Stimulated activated naive B cell treated with anti-CD40 and anti-IgM and Interleukin-4, amounts not matched to agents 10 μg/mL and 1 μg/mL and 100 μg/mL, for 72 hours (primary cell): ENCODE results near the gene MAPT.

Experiments used
- ATAC-seq, 2 donors: fragments of 150-1000 bp; cut with Tn5 transposase; replicated peaks; 2 replicates each; pipeline ENCODE4 v1.10.0; 2021; ENCODE audit warnings: moderate library complexity in 1 of 2
- DNase-seq: peaks from one replicate; pipeline ENCODE4 v3.0.0; 2021
- H3K27ac Mint-ChIP-seq: one replicate; pipeline ENCODE4 v1.8.0; 2022; ENCODE audit warnings: mild to moderate bottlenecking, mixed read lengths
- H3K27me3 Mint-ChIP-seq, 2 donors: one replicate each; pipeline ENCODE4 v1.8.0; 2022; ENCODE audit warnings: mixed read lengths in 2 of 2
- H3K36me3 Mint-ChIP-seq, 2 donors: one replicate each; pipeline ENCODE4 v1.8.0; 2022; ENCODE audit warnings: mixed read lengths in 2 of 2, mild to moderate bottlenecking in 1 of 2
- H3K4me1 Mint-ChIP-seq, 2 donors: one replicate each; pipeline ENCODE4 v1.8.0; 2022; ENCODE audit warnings: mixed read lengths in 2 of 2, mild to moderate bottlenecking in 1 of 2
- H3K4me3 Mint-ChIP-seq, 2 donors: one replicate each; pipeline ENCODE4 v1.8.0; 2022; ENCODE audit warnings: mild to moderate bottlenecking in 2 of 2, mixed read lengths in 2 of 2, moderate library complexity in 1 of 2
- H3K9me3 Mint-ChIP-seq, 2 donors: one replicate each; pipeline ENCODE4 v1.8.0; 2022; ENCODE audit warnings: mixed read lengths in 2 of 2, mild to moderate bottlenecking in 1 of 2

Gene MAPT

DNA sequence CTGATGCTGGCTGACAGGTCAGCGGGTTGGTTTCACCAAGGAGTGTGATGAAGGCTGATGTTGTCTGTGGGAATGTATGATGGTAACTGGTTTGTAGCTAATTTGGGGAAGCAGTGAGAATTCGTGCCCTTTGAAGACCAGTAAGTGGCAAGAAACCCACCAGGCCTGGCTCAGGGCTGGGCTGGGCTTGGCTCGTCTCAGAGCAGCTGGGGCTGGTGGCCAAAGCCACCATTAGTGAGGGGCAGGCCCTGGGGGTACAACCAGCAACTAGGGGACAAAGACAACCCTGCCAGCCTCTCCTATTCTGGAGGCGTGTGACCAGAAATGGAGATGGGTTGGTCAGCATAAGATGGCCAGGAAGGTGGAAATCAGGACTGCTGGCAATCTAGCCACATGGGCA, 91.7 kb downstream of the MAPT start:
- H3K4me1 Mint-ChIP-seq = no peaks in the 10 kb centered on the region
- ATAC-seq (no peak), DNase-seq (no peak)
- peaks cover 0 to 1% of the 10 kb centered on the region in 2 donors for H3K36me3 Mint-ChIP-seq
- no peak overlapping the region for H3K27ac Mint-ChIP-seq
- H3K27me3 Mint-ChIP-seq = peaks cover 4 to 11% of the 10 kb centered on the region in 2 donors
- no peaks in the 10 kb centered on the region for H3K9me3 Mint-ChIP-seq
- no peak overlapping the region for H3K4me3 Mint-ChIP-seq

DNA sequence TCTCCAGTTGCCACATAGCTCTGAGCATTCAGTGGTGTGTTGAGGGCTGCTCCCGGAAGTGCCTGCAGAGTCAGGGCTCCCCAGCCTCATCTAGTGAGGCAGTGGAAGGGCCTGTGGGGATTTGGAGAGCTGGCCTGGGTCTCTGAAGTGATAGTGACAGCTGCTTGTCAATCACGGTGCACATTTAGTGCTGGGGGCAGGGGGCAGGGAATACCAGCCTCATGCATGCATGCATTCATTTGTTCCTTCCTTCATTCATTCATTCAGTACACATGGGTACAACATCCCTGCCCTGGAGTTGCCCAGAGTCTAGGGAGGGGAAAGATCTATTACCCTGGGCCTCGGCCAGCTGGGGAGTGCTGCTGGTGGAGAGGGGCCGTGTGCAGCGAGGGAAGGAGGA, 93.4 kb downstream of the MAPT start:
- no peak for DNase-seq
- no peaks in the 10 kb centered on the region for H3K9me3 Mint-ChIP-seq
- H3K27me3 Mint-ChIP-seq = peaks cover 4 to 7% of the 10 kb centered on the region in 2 donors
- H3K36me3 Mint-ChIP-seq = peaks cover 0 to 1% of the 10 kb centered on the region in 2 donors
- no peak overlapping the region for H3K4me3 Mint-ChIP-seq
- no peaks in the 10 kb centered on the region for H3K4me1 Mint-ChIP-seq
- no peak overlapping the region for H3K27ac Mint-ChIP-seq
- ATAC-seq = no peak

DNA sequence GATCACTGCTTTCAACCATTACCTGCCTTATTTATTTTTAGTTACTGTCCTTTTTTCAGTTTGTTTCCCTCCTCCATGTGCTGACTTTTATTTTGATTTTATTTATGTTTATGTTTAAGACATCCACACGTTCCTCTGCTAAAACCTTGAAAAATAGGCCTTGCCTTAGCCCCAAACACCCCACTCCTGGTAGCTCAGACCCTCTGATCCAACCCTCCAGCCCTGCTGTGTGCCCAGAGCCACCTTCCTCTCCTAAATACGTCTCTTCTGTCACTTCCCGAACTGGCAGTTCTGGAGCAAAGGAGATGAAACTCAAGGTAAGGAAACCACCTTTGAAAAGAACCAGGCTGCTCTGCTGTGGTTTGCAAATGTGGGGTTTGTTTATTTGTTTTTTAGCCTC, 95.4 kb downstream of the MAPT start:
- no peaks in the 10 kb centered on the region for H3K9me3 Mint-ChIP-seq
- DNase-seq (no peak), ATAC-seq (no peak)
- no peaks in the 10 kb centered on the region for H3K4me1 Mint-ChIP-seq
- no peak overlapping the region for H3K4me3 Mint-ChIP-seq
- peaks cover 0 to 1% of the 10 kb centered on the region in 2 donors for H3K36me3 Mint-ChIP-seq
- no peak overlapping the region for H3K27ac Mint-ChIP-seq
- no peaks in the 10 kb centered on the region for H3K27me3 Mint-ChIP-seq

DNA sequence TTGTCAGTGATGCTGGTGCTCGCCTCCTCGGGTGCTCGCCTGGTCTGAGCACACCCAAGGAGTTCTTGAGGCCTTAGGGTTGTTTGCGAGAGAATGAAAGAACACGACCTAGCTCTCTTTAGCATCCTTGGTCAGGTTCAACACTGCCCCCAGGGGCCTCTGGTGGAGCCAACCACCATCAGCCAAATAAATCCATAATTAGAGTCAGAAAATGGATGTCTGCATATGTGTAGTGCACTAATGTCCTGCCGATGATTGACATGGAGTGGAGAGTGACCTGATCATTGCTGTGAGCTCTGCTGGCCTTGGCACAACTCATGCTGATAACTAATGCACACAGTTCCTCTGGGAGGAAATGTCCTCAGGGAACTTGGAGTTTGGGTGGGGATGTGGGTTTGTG, 96.5 kb downstream of the MAPT start:
- no peaks in the 10 kb centered on the region for H3K9me3 Mint-ChIP-seq
- DNase-seq (no peak), ATAC-seq (peak; percentile 41 to 49)
- no peak overlapping the region for H3K4me3 Mint-ChIP-seq
- H3K27ac Mint-ChIP-seq = no peak overlapping the region
- peaks cover 0 to 1% of the 10 kb centered on the region in 2 donors for H3K36me3 Mint-ChIP-seq
- no peaks in the 10 kb centered on the region for H3K4me1 Mint-ChIP-seq
- no peaks in the 10 kb centered on the region for H3K27me3 Mint-ChIP-seq

DNA sequence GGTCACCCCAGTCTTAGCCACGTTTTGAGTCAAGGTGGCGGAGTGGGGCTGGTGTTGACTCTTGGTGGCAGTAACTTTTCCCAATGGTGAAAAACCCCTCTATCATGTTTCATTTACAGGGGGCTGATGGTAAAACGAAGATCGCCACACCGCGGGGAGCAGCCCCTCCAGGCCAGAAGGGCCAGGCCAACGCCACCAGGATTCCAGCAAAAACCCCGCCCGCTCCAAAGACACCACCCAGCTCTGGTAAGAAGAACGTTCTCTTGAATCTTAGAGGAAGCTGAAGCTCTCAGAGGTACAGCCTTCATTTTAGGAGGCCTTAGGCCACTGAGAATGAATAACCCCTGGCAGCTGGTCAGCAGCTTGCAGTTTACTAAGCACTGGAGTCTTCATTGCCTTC, 97.0 kb downstream of the MAPT start:
- no peaks in the 10 kb centered on the region for H3K27me3 Mint-ChIP-seq
- H3K36me3 Mint-ChIP-seq = peaks cover 0 to 1% of the 10 kb centered on the region in 2 donors
- ATAC-seq = no peak
- H3K4me3 Mint-ChIP-seq = no peak overlapping the region
- no peaks in the 10 kb centered on the region for H3K4me1 Mint-ChIP-seq
- no peaks in the 10 kb centered on the region for H3K9me3 Mint-ChIP-seq
- DNase-seq = no peak
- H3K27ac Mint-ChIP-seq = no peak overlapping the region

DNA sequence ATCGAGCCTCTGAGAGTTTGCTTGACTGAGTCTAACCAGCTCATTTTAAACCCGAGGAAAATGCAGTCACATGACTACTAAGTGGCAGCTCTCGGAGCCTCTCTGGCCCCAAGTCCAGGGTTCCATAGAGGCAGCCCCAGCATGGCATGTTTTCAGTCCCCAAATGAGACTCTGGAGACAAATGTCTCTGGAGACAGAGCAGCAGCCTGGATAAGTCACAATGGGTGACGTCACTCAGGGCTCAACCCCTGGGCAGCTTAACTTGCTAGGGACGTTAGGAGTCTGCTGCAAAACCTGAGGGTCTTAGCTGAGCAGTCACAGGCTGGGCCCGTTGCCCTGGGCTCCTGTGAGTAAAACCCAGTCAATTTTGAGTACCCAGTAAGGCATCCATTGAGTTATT, 97.8 kb downstream of the MAPT start:
- Mint-ChIP-seq H3K27me3 (no peaks in the 10 kb centered on the region), H3K4me1 (no peaks in the 10 kb centered on the region), H3K36me3 (peaks cover 0 to 1% of the 10 kb centered on the region in 2 donors), H3K27ac (no peak overlapping the region), H3K9me3 (no peaks in the 10 kb centered on the region), H3K4me3 (no peak overlapping the region)
- ATAC-seq (no peak), DNase-seq (no peak)

DNA sequence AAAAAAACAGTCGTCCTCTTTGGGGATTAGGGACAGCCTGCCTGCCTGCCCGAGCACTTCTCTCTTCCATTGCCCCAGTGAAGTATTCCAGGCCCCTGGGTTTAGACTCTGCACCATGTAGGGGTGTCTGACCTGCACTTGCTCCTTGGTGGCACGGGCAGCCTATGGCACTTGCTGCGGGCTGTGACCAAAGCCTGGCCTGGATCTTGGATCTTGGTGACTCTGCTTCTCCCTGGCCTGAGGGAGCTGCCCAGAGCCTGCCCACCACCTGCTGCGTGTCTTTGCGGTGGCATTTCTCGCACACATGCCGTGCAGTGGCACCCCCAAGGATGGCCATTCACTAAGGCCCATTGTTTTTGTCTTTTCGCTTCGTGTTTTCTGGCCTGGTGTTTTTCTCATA, 98.5 kb downstream of the MAPT start:
- Mint-ChIP-seq H3K4me3 (no peak overlapping the region), H3K9me3 (no peaks in the 10 kb centered on the region), H3K27ac (no peak overlapping the region), H3K27me3 (no peaks in the 10 kb centered on the region), H3K4me1 (no peaks in the 10 kb centered on the region), H3K36me3 (peaks cover 0 to 1% of the 10 kb centered on the region in 2 donors)
- DNase-seq (no peak), ATAC-seq (no peak)

DNA sequence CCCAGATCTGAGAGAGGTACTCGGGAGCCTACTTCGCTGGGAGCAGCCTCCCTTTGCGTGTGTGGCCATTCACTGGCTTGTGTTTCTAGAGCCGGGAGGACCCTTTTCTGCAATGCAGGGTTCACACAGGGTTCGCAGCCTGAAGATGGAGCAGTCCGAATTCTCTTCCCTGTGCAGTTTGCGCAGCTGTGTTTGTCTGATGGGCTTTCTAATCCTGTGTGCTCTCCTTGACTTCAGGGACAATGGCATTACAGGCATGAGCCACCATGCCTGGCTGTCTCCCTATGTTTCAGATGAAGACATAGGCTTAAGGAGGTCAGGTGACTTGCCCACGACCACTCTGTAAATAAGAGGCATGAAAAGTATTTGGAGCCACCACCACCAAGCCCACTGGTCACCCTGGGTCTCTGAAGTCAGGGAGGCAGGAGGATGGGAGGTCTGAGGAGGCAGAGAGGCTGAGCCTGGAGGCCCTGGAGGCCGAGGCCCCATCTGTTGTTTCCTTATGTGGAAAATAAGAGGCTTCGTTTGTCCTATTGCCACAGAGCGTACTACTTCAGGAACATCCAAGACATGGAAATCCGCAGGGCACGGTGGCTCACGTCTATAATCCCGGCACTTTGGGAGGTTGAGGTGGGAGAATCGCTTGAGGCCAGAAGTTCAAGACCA, 99.7 kb downstream of the MAPT start:
- H3K27me3 Mint-ChIP-seq = no peaks in the 10 kb centered on the region
- H3K9me3 Mint-ChIP-seq = no peaks in the 10 kb centered on the region

DNA sequence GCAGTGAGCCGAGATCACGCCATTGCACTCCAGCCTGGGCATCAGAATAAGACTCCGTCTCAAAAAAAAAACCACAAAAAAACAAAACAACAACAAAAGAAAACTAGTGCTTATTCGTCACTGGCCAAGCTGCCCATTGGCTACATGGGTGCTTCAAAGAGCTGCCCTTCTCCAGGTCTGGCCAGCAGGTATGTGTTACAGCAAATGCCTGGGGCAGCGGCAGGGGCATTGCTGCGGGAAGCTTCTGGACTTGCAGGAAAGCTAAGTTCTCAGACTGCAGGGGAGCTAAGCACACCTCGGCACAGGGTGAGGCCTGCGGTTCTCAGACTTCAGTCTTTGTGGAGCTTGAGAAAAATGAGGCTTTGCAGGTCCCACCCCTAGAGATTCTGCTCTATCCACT, 100.6 kb downstream of the MAPT start:
- no peaks in the 10 kb centered on the region for H3K36me3 Mint-ChIP-seq
- H3K27ac Mint-ChIP-seq = no peak overlapping the region
- H3K4me1 Mint-ChIP-seq = no peaks in the 10 kb centered on the region
- ATAC-seq (no peak), DNase-seq (no peak)
- H3K4me3 Mint-ChIP-seq = no peak overlapping the region
- no peaks in the 10 kb centered on the region for H3K27me3 Mint-ChIP-seq
- no peaks in the 10 kb centered on the region for H3K9me3 Mint-ChIP-seq

More for the DNA sequence above, 99.7 kb downstream of the MAPT start:
- ATAC-seq = no peak
- Mint-ChIP-seq H3K4me3 (no peak overlapping the region), H3K27ac (no peak overlapping the region), H3K36me3 (peaks cover 0 to 1% of the 10 kb centered on the region in 2 donors), H3K4me1 (no peaks in the 10 kb centered on the region)
- no peak for DNase-seq

DNA sequence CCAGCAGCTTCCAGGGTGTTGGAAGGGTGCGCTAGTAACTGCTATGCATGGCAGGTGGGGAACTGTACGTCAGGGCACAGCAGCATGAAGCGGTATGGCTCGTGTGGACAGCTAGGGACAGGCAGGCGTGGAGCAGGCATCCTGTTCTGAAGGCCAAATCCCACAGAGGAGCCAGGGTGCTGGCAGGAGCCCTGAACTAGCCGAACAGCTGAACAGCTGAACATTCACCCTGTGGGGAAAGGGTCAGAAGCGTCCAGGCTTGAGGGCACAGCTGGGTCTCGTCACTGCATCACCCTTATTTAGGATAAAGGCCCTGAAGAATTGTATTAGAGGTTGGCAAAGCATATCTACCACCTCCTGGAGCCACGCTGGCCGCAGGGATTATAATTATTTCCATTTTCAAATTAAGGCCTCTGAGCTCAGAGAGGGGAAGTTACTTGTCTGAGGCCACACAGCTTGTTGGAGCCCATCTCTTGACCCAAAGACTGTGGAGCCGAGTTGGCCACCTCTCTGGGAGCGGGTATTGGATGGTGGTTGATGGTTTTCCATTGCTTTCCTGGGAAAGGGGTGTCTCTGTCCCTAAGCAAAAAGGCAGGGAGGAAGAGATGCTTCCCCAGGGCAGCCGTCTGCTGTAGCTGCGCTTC, 101.4 kb downstream of the MAPT start:
- Mint-ChIP-seq H3K27ac (no peak overlapping the region), H3K36me3 (no peaks in the 10 kb centered on the region), H3K27me3 (no peaks in the 10 kb centered on the region), H3K9me3 (no peaks in the 10 kb centered on the region), H3K4me3 (no peak overlapping the region), H3K4me1 (no peaks in the 10 kb centered on the region)
- ATAC-seq (no peak), DNase-seq (no peak)

DNA sequence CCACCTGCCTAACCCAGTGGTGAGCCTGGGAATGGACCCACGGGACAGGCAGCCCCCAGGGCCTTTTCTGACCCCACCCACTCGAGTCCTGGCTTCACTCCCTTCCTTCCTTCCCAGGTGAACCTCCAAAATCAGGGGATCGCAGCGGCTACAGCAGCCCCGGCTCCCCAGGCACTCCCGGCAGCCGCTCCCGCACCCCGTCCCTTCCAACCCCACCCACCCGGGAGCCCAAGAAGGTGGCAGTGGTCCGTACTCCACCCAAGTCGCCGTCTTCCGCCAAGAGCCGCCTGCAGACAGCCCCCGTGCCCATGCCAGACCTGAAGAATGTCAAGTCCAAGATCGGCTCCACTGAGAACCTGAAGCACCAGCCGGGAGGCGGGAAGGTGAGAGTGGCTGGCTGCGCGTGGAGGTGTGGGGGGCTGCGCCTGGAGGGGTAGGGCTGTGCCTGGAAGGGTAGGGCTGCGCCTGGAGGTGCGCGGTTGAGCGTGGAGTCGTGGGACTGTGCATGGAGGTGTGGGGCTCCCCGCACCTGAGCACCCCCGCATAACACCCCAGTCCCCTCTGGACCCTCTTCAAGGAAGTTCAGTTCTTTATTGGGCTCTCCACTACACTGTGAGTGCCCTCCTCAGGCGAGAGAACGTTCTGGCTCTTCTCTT, 102.1 kb downstream of the MAPT start:
- no peak overlapping the region for H3K4me3 Mint-ChIP-seq
- no peaks in the 10 kb centered on the region for H3K4me1 Mint-ChIP-seq
- DNase-seq (no peak), ATAC-seq (no peak)
- H3K27ac Mint-ChIP-seq = no peak overlapping the region
- H3K9me3 Mint-ChIP-seq = no peaks in the 10 kb centered on the region
- H3K27me3 Mint-ChIP-seq = no peaks in the 10 kb centered on the region
- H3K36me3 Mint-ChIP-seq = no peaks in the 10 kb centered on the region

DNA sequence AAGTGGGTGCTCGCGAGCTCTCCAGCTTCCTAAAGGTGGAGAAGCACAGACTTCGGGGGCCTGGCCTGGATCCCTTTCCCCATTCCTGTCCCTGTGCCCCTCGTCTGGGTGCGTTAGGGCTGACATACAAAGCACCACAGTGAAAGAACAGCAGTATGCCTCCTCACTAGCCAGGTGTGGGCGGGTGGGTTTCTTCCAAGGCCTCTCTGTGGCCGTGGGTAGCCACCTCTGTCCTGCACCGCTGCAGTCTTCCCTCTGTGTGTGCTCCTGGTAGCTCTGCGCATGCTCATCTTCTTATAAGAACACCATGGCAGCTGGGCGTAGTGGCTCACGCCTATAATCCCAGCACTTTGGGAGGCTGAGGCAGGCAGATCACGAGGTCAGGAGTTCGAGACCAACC, 102.8 kb downstream of the MAPT start:
- Mint-ChIP-seq H3K4me3 (no peak overlapping the region), H3K36me3 (no peaks in the 10 kb centered on the region), H3K27me3 (no peaks in the 10 kb centered on the region), H3K27ac (no peak overlapping the region), H3K9me3 (no peaks in the 10 kb centered on the region), H3K4me1 (peaks cover 0 to 4% of the 10 kb centered on the region in 2 donors)
- DNase-seq = no peak
- ATAC-seq = no peak

DNA sequence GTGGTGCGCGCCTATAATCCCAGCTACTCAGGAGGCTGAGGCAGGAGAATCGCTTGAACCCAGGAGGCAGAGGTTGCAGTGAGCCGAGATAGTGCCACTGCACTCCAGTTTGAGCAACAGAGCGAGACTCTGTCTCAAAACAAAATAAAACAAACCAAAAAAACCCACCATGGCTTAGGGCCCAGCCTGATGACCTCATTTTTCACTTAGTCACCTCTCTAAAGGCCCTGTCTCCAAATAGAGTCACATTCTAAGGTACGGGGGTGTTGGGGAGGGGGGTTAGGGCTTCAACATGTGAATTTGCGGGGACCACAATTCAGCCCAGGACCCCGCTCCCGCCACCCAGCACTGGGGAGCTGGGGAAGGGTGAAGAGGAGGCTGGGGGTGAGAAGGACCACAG, 103.3 kb downstream of the MAPT start:
- DNase-seq (no peak), ATAC-seq (no peak)
- Mint-ChIP-seq H3K4me1 (peaks cover 0 to 5% of the 10 kb centered on the region in 2 donors), H3K36me3 (no peaks in the 10 kb centered on the region), H3K27ac (no peak overlapping the region), H3K27me3 (no peaks in the 10 kb centered on the region), H3K4me3 (no peak overlapping the region), H3K9me3 (no peaks in the 10 kb centered on the region)

DNA sequence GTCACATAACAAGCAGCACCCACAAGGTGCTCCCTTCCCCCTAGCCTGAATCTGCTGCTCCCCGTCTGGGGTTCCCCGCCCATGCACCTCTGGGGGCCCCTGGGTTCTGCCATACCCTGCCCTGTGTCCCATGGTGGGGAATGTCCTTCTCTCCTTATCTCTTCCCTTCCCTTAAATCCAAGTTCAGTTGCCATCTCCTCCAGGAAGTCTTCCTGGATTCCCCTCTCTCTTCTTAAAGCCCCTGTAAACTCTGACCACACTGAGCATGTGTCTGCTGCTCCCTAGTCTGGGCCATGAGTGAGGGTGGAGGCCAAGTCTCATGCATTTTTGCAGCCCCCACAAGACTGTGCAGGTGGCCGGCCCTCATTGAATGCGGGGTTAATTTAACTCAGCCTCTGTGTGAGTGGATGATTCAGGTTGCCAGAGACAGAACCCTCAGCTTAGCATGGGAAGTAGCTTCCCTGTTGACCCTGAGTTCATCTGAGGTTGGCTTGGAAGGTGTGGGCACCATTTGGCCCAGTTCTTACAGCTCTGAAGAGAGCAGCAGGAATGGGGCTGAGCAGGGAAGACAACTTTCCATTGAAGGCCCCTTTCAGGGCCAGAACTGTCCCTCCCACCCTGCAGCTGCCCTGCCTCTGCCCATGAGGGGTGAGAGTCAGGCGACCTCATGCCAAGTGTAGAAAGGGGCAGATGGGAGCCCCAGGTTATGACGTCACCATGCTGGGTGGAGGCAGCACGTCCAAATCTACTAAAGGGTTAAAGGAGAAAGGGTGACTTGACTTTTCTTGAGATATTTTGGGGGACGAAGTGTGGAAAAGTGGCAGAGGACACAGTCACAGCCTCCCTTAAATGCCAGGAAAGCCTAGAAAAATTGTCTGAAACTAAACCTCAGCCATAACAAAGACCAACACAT, 104.9 kb downstream of the MAPT start, which contains the start of gene STH:
TSS of gene STH (plus strand) at position 264 of the 913 bp plus-strand sequence. CDS start at position 294, 30 bp downstream.
- Mint-ChIP-seq H3K36me3 (no peaks in the 10 kb centered on the region), H3K4me3 (no peak within 1 kb of the TSS), H3K9me3 (no peaks in the 10 kb centered on the region), H3K27me3 (no peaks in the 10 kb centered on the region), H3K27ac (no peak within 1 kb of the TSS), H3K4me1 (peaks cover 0 to 7% of the 10 kb centered on the region in 2 donors)
- ATAC-seq (no peak), DNase-seq (no peak)
